IPS-15b (cell line): Measurements from ENCODE around the gene PEX11B.

Source experiments
- H3K27me3 ChIP-seq: one replicate; pipeline ENCODE4 v1.6.1; 2013; ENCODE audit warnings: low read length; ENCODE audit not compliant: control insufficient read depth, insufficient read depth
- H3K36me3 ChIP-seq: one replicate; pipeline ENCODE4 v1.6.1; 2013; ENCODE audit warnings: low read length; ENCODE audit not compliant: control insufficient read depth, insufficient read depth
- H3K4me1 ChIP-seq: one replicate; pipeline ENCODE4 v1.6.1; 2013; ENCODE audit warnings: mild to moderate bottlenecking, low read length; ENCODE audit not compliant: control insufficient read depth, insufficient read depth
- H3K4me3 ChIP-seq: one replicate; pipeline ENCODE4 v1.5.1; 2013; ENCODE audit warnings: low read depth, low read length
- H3K9ac ChIP-seq: one replicate; pipeline ENCODE4 v1.6.1; 2013; ENCODE audit warnings: low read depth, mild to moderate bottlenecking, low read length
- H3K9me3 ChIP-seq: one replicate; pipeline ENCODE4 v1.6.1; 2013; ENCODE audit warnings: mild to moderate bottlenecking, low read length; ENCODE audit not compliant: control insufficient read depth, insufficient read depth

PEX11B gene

DNA sequence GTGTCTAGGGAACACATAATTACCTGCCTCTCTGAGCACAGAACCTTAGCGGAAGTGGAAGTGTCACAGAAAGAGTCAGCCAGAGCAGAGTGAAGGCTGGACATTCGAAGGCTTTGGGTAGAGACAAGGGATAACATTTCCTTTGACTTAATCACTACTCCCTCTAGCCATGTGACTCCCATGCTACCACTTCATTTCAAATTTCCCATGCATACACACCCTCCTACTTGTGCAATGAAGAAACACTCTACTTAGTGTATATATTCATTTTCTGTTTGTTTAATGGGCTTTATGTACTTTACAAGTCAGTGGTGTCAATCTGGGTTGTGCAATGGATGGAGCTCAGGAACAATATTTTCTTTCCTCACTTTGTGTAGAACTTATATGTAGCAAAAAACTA lies 39.8 kb downstream of the PEX11B start:
- Histone ChIP-seq H3K9me3 (no peaks in the 10 kb centered on the region), H3K9ac (no peak overlapping the region), H3K4me1 (peaks cover 12% of the 10 kb centered on the region), H3K27me3 (peaks cover 28% of the 10 kb centered on the region), H3K36me3 (no peaks in the 10 kb centered on the region), H3K4me3 (no peak overlapping the region)

- H3K4me1 ChIP-seq, result peaks cover 14% of the 10 kb centered on the region
- H3K36me3 ChIP-seq, result no peaks in the 10 kb centered on the region
- H3K9me3 ChIP-seq, result no peaks in the 10 kb centered on the region
- no peak overlapping the region for H3K9ac ChIP-seq
- H3K27me3 ChIP-seq, result peaks cover 31% of the 10 kb centered on the region
- no peak overlapping the region for H3K4me3 ChIP-seq
Observed at GRCh38 chr1:145877923-145878486, 40.5 kb downstream of the PEX11B start.

DNA sequence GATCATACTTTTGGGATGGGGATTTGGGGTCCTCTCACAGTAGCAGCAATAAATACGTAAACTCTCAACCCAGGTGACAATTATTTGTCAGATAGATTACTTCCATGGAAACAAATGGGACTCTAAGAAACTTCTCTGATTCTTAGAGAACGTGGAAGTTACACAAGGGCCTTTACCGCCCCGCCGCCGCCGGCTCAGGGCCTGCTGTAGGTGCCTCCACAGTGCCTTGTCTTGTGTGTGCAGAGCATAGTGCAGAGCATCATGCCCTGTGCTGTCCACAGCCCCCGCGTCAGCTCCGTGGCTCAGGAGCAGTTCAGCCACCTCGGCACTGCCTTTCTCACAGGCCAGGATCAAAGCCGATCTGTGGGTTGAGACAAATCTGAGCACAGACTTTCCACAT lies 43.9 kb downstream of the PEX11B start:
- Histone ChIP-seq H3K9me3 (no peaks in the 10 kb centered on the region), H3K27me3 (peaks cover 39% of the 10 kb centered on the region), H3K4me3 (no peak overlapping the region), H3K36me3 (no peaks in the 10 kb centered on the region), H3K9ac (no peak overlapping the region), H3K4me1 (peaks cover 13% of the 10 kb centered on the region)

DNA sequence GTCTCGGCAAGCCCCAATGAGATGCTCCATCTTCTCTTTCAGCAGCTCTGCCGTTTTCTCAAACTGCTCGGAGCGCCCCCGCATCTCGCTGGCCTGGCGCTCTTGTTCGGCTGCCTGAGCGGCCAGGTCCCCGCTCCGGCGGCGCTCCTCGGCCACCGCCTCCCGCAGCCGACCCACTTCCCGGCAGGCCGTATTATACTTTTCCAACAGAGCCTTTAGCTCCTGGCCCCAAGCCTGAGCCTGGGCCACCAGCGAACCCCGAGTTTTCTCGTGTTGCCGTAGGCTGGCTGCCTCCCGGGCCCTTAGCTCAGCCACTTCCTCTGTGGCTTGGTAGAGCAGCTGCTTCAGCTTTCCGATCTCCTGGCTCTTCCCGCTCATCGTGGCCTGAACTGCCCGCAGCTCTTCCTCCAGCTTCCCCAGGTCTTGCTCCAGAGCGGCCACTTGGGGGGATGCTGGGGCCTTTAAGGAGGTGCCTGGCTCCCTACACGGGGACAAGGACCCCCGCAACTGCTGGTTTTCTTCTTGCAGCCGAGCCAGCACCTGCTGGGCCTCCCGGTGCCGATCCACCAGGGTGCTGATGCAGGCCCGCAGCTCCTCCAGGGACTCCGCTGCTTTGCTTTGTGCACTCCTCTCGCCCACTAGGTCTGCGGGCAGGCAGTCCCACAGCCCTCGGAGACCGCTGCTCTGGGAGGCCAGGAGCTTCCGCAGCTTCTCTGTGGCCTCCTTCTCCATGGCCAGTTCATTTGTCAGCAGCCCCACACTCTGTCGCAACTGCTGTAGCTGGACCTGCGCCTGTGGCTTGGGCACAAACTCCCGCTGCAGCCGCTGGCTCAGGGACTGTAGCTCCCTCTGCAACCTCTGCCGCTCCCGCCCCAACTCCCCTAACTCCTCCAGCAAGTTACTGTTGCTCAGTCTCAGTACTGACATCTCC lies 46.3 kb downstream of the PEX11B start:
- peaks cover 39% of the 10 kb centered on the region for H3K27me3 ChIP-seq
- peaks cover 12% of the 10 kb centered on the region for H3K4me1 ChIP-seq
- H3K36me3 ChIP-seq, result no peaks in the 10 kb centered on the region
- no peaks in the 10 kb centered on the region for H3K9me3 ChIP-seq
- peak overlapping the region; percentile 81 for H3K9ac ChIP-seq
- peak overlapping the region; percentile 51 for H3K4me3 ChIP-seq

- Histone ChIP-seq H3K9ac (no peak overlapping the region), H3K4me1 (peaks cover 11% of the 10 kb centered on the region), H3K4me3 (no peak overlapping the region), H3K9me3 (no peaks in the 10 kb centered on the region), H3K36me3 (no peaks in the 10 kb centered on the region), H3K27me3 (peaks cover 13% of the 10 kb centered on the region)
Observed at GRCh38 chr1:145868232-145868631, 50.3 kb downstream of the PEX11B start.

DNA sequence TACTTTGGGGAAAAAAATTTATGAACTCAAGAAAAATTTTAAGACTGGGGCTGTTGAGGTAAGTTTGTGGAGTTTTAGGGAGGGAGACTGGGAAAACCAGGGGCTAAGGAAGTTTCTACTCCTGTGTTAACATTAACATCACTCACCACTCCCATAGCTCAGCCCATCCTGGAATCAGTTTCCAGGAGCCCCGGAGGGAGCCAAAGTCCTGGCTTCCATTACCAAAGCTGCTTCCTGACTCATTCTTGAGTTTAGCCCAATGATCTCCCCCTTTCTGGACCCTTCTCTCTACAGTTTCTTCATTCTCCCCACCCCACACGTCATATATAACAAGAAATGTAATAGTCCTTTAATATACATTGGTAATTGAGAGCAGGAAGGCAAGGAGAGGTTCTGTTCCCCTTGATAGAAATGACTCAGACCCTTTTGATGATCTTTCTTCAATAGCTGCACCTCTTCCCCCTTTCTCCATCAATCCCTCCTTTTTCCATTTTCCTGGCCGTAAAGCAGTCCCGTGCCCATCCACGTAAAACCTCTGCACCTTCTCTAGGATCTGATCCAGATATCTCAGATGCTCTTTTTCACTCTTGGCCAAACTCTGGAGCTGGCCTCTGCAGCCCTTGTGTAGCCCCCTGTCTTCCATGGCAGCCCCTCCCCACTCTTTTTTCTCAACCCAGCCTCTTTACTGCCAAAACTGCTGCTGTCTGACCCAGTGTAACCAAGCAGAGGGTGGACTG lies 55.1 kb downstream of the PEX11B start:
- Histone ChIP-seq H3K4me3 (no peak overlapping the region), H3K9ac (no peak overlapping the region), H3K9me3 (no peaks in the 10 kb centered on the region), H3K4me1 (peaks cover 5% of the 10 kb centered on the region), H3K36me3 (no peaks in the 10 kb centered on the region), H3K27me3 (no peaks in the 10 kb centered on the region)
